Caco-2 (cell line): Measurements from ENCODE around the gene NEURL4. TPM values are rescaled to one million over a fixed set of nuclear protein-coding genes. Genes with fewer than 3 reads are reported as not detected.

Experiments
- BruUV-seq: library from RNA; stranded (reverse); fragments of 400-500 nt; replicated peaks from 2 replicates; lab custom pipeline; 2021; lab: Mats Ljungman, UMichigan
- CTCF ChIA-PET: fragments of 300-600 bp; sonication (Branson Sonifier 250); formaldehyde crosslinking; loops from one replicate; lab custom pipeline; 2022; ENCODE audit warnings: antibody characterized with exemption; lab: Charles Lee
- POLR2A ChIA-PET: fragments of 300-600 bp; sonication (Branson Sonifier 250); formaldehyde crosslinking; loops from one replicate; lab custom pipeline; 2022; ENCODE audit warnings: antibody characterized with exemption; lab: Charles Lee
- DNase-seq, 2 experiments: peaks; one replicate each; pipeline versions ENCODE4 v3.0.0 to v3.0.0-alpha.2; 2020 to 2022
- H3K27me3 ChIP-seq: replicated peaks from 2 replicates; pipeline ENCODE4 v1.6.0; 2011; ENCODE audit warnings: low read length; ENCODE audit not compliant: control insufficient read depth, insufficient read depth
- H3K36me3 ChIP-seq: 2 replicates; pipeline ENCODE4 v1.5.1; 2011; ENCODE audit warnings: low read length; ENCODE audit not compliant: control insufficient read depth, insufficient read depth
- H3K4me1 ChIP-seq: fragments of 250-450 bp; sonication (Bioruptor Pico); 2 replicates; pipeline ENCODE4 v1.5.1; 2020; ENCODE audit warnings: mild to moderate bottlenecking
- H3K4me3 ChIP-seq: 2 replicates; pipeline ENCODE4 v1.5.1; 2011; ENCODE audit warnings: low read depth, mild to moderate bottlenecking, control low read depth, low read length
- H3K9me3 ChIP-seq: fragments of 250-450 bp; sonication (Bioruptor Pico); 2 replicates; pipeline ENCODE4 v1.5.1; 2020; ENCODE audit warnings: mild to moderate bottlenecking, moderate library complexity
- H3K27ac Mint-ChIP-seq: one replicate; pipeline ENCODE4 v1.8.0; 2022; ENCODE audit warnings: mixed read lengths; ENCODE audit not compliant: unreplicated experiment
- H3K27me3 Mint-ChIP-seq: one replicate; pipeline ENCODE4 v1.8.0; 2022; ENCODE audit warnings: mixed read lengths; ENCODE audit not compliant: insufficient read depth, unreplicated experiment
- H3K36me3 Mint-ChIP-seq: one replicate; pipeline ENCODE4 v1.8.0; 2022; ENCODE audit warnings: mild to moderate bottlenecking, mixed read lengths; ENCODE audit not compliant: insufficient read depth, unreplicated experiment
- H3K4me1 Mint-ChIP-seq: one replicate; pipeline ENCODE4 v1.8.0; 2022; ENCODE audit warnings: low read depth, mixed read lengths; ENCODE audit not compliant: unreplicated experiment
- H3K4me3 Mint-ChIP-seq: one replicate; pipeline ENCODE4 v1.8.0; 2022; ENCODE audit warnings: mild to moderate bottlenecking, moderate library complexity, mixed read lengths; ENCODE audit not compliant: unreplicated experiment
- H3K9me3 Mint-ChIP-seq: one replicate; pipeline ENCODE4 v1.8.0; 2022; ENCODE audit warnings: mixed read lengths; ENCODE audit not compliant: unreplicated experiment
- CTCF ChIP-seq, 2 experiments: fragments of 200-600 bp in 1 of 2; IDR thresholded peaks; 1 replicate in 1 of 2; 2 replicates in 1 of 2; pipeline versions ENCODE4 v1.5.1 to v1.8.0; 2011 to 2022; ENCODE audit warnings: antibody characterized with exemption in 1 of 2, control low read depth in 1 of 2, inconsistent platforms in 1 of 2, low read depth in 1 of 2, low read length in 1 of 2, mild to moderate bottlenecking in 1 of 2, moderate library complexity in 1 of 2; ENCODE audit not compliant: insufficient read depth in 1 of 2, severe bottlenecking in 1 of 2, unreplicated experiment in 1 of 2
- intact Hi-C: fragments of 100-400 bp; cut with micrococcal nuclease; formaldehyde crosslinking; loops from one replicate; pipeline ENCODE4 v1.10.0; 2022; ENCODE audit not compliant: unreplicated experiment
- total RNA-seq: library from RNA; stranded (reverse); gene quantifications from 2 replicates; pipeline ENCODE4 v1.2.3, GENCODE V29; 2022

NEURL4 gene
- total RNA-seq, 1 experiment from 2014 or later: 31.1 TPM

GRCh38 chr17:7357381-7357780 is 28.2 kb upstream of the NEURL4 start:
- Histone ChIP-seq H3K4me1 (no peaks in the 10 kb centered on the region), H3K27me3 (no peaks in the 10 kb centered on the region), H3K4me3 (no peak overlapping the region), H3K9me3 (no peaks in the 10 kb centered on the region), H3K36me3 (no peaks in the 10 kb centered on the region)
- BruUV-seq: no TSS peak
- Mint-ChIP-seq H3K4me1 (peaks cover 11% of the 10 kb centered on the region), H3K9me3 (no peaks in the 10 kb centered on the region), H3K27me3 (no peaks in the 10 kb centered on the region), H3K27ac (no peak overlapping the region), H3K4me3 (no peak overlapping the region), H3K36me3 (no peaks in the 10 kb centered on the region)
- POLR2A ChIA-PET: no interaction called here
- no peak for DNase-seq
- intact Hi-C loops: loop anchor here (2.0 to 5.0 kb wide), 2 partner anchors 80 to 203 kb away; partner anchors contain the start of genes FGF11, SENP3 and TMEM102
- TF ChIP-seq CTCF (IDR thresholded peaks at IDR 0.05; ENCODE audit: insufficient read depth in 1 of 2, low read depth in 1 of 2, low read length in 1 of 2, severe bottlenecking in 1 of 2, unreplicated experiment in 1 of 2): no peak
- CTCF ChIA-PET: no interaction called here

- Mint-ChIP-seq H3K36me3 (no peaks in the 10 kb centered on the region), H3K9me3 (no peaks in the 10 kb centered on the region), H3K27me3 (no peaks in the 10 kb centered on the region), H3K27ac (no peak overlapping the region), H3K4me3 (no peak overlapping the region), H3K4me1 (peaks cover 11% of the 10 kb centered on the region)
- Histone ChIP-seq H3K4me3 (no peak overlapping the region), H3K36me3 (no peaks in the 10 kb centered on the region), H3K4me1 (no peaks in the 10 kb centered on the region), H3K9me3 (no peaks in the 10 kb centered on the region), H3K27me3 (no peaks in the 10 kb centered on the region)
- CTCF ChIA-PET: interaction anchor here (0.6 to 1.5 kb wide), 3 partner anchors 22 to 80 kb away, joined by 3 to 8 read pairs (median 3); no protein-coding TSS in a partner anchor
- POLR2A ChIA-PET: no interaction called here
- DNase-seq: no peak
- no TSS peak for BruUV-seq
- intact Hi-C loops: loop anchor here (2.0 to 5.0 kb wide), 2 partner anchors 81 to 204 kb away; partner anchors contain the start of genes FGF11, SENP3 and TMEM102
- TF ChIP-seq CTCF (IDR thresholded peaks at IDR 0.05; ENCODE audit: insufficient read depth in 1 of 2, low read depth in 1 of 2, low read length in 1 of 2, severe bottlenecking in 1 of 2, unreplicated experiment in 1 of 2): no peak
These were observed 27.6 kb upstream of the NEURL4 start for GRCh38 chr17:7356756-7357155.

- H3K9me3 Mint-ChIP-seq: no peaks in the 10 kb centered on the region
- CTCF ChIA-PET: interaction anchor here (0.6 to 1.5 kb wide), 6 partner anchors 21 to 205 kb away, joined by 3 to 8 read pairs (median 5); partner anchors contain the start of gene TMEM102
- POLR2A ChIA-PET: no interaction called here
- no peaks in the 10 kb centered on the region for H3K36me3 Mint-ChIP-seq
- BruUV-seq: no TSS peak
- H3K4me1 Mint-ChIP-seq: peaks cover 11% of the 10 kb centered on the region
- no peaks in the 10 kb centered on the region for H3K27me3 Mint-ChIP-seq
- H3K9me3 ChIP-seq: no peaks in the 10 kb centered on the region
- H3K4me3 Mint-ChIP-seq: no peak overlapping the region
- H3K36me3 ChIP-seq: no peaks in the 10 kb centered on the region
- intact Hi-C loops: loop anchor here (2.0 to 5.0 kb wide), 2 partner anchors 81 to 205 kb away; partner anchors contain the start of genes FGF11, SENP3 and TMEM102
- peak; percentile 65 to 73 for TF ChIP-seq CTCF (IDR thresholded peaks at IDR 0.05; ENCODE audit: insufficient read depth in 1 of 2, low read depth in 1 of 2, low read length in 1 of 2, severe bottlenecking in 1 of 2, unreplicated experiment in 1 of 2)
- H3K27ac Mint-ChIP-seq: no peak overlapping the region
- DNase-seq: peak; percentile 78 to 82
- H3K4me1 ChIP-seq: no peaks in the 10 kb centered on the region
- H3K4me3 ChIP-seq: no peak overlapping the region
- no peaks in the 10 kb centered on the region for H3K27me3 ChIP-seq
These were observed 27.0 kb upstream of the NEURL4 start for GRCh38 chr17:7356072-7356549.
